ENCODE results near the gene PPM1A.

PPM1A gene

GRCh38 chr14:60211153-60211552 lies 37.9 kb upstream of the PPM1A start:
- TF ChIP-seq SNAI2 (CRISPR knock-in tag; IDR thresholded peaks at IDR 0.05), result no peak
- TF ChIP-seq ZNF8 (CRISPR knock-in tag; IDR thresholded peaks at IDR 0.05), result no peak
- no peak for TF ChIP-seq TSHZ2 (CRISPR knock-in tag; IDR thresholded peaks at IDR 0.05)
- no peak for TF ChIP-seq ZC3H10 (CRISPR knock-in tag; IDR thresholded peaks at IDR 0.05)
- TF ChIP-seq CREB5 (CRISPR knock-in tag; IDR thresholded peaks at IDR 0.05; ENCODE audit: low read depth), result no peak
- TF ChIP-seq BACH2 (CRISPR knock-in tag; IDR thresholded peaks at IDR 0.05; ENCODE audit: borderline replicate concordance), result no peak
- TF ChIP-seq PPARA (CRISPR knock-in tag; IDR thresholded peaks at IDR 0.05; ENCODE audit: borderline replicate concordance), result no peak
- TF ChIP-seq POU6F1 (CRISPR knock-in tag; IDR thresholded peaks at IDR 0.05; ENCODE audit: borderline replicate concordance, low read depth), result no peak
- TF ChIP-seq ESRRG (CRISPR knock-in tag; IDR thresholded peaks at IDR 0.05), result no peak
- TF ChIP-seq TCF4 (CRISPR knock-in tag; IDR thresholded peaks at IDR 0.05; ENCODE audit: borderline replicate concordance), result no peak
- TF ChIP-seq TOX (CRISPR knock-in tag; IDR thresholded peaks at IDR 0.05; ENCODE audit: borderline replicate concordance), result no peak
- no peak for TF ChIP-seq RARB (CRISPR knock-in tag; IDR thresholded peaks at IDR 0.05)
- TF ChIP-seq ISL1 (CRISPR knock-in tag; IDR thresholded peaks at IDR 0.05), result no peak
- TF ChIP-seq ZFP3 (CRISPR knock-in tag; IDR thresholded peaks at IDR 0.05), result no peak
- no peak for ATAC-seq

- no peak for TF ChIP-seq ZFP3 (CRISPR knock-in tag; IDR thresholded peaks at IDR 0.05)
- no peak for TF ChIP-seq TOX (CRISPR knock-in tag; IDR thresholded peaks at IDR 0.05; ENCODE audit: borderline replicate concordance)
- no peak for TF ChIP-seq ISL1 (CRISPR knock-in tag; IDR thresholded peaks at IDR 0.05)
- no peak for TF ChIP-seq ARNTL (CRISPR knock-in tag; IDR thresholded peaks at IDR 0.05; ENCODE audit: borderline replicate concordance, low read depth)
- TF ChIP-seq ZNF565 (CRISPR knock-in tag; conservative IDR thresholded peaks at IDR 0.05; ENCODE audit: low read depth), result no peak
- TF ChIP-seq ZFP30 (CRISPR knock-in tag; IDR thresholded peaks at IDR 0.05), result no peak
- TF ChIP-seq CREB5 (CRISPR knock-in tag; IDR thresholded peaks at IDR 0.05; ENCODE audit: low read depth), result no peak
- no peak for TF ChIP-seq CSRNP3 (CRISPR knock-in tag; IDR thresholded peaks at IDR 0.05)
- TF ChIP-seq PPARA (CRISPR knock-in tag; IDR thresholded peaks at IDR 0.05; ENCODE audit: borderline replicate concordance), result no peak
- no peak for TF ChIP-seq RARB (CRISPR knock-in tag; IDR thresholded peaks at IDR 0.05)
- TF ChIP-seq TSHZ2 (CRISPR knock-in tag; IDR thresholded peaks at IDR 0.05), result no peak
- TF ChIP-seq ESRRG (CRISPR knock-in tag; IDR thresholded peaks at IDR 0.05), result no peak
- TF ChIP-seq ZNF70 (CRISPR knock-in tag; IDR thresholded peaks at IDR 0.05), result no peak
- TF ChIP-seq BACH2 (CRISPR knock-in tag; IDR thresholded peaks at IDR 0.05; ENCODE audit: borderline replicate concordance), result no peak
- no peak for TF ChIP-seq CSDC2 (CRISPR knock-in tag; IDR thresholded peaks at IDR 0.05)
- no peak for TF ChIP-seq TCF4 (CRISPR knock-in tag; IDR thresholded peaks at IDR 0.05; ENCODE audit: borderline replicate concordance)
- no peak for TF ChIP-seq POU6F1 (CRISPR knock-in tag; IDR thresholded peaks at IDR 0.05; ENCODE audit: borderline replicate concordance, low read depth)
- TF ChIP-seq PATZ1 (CRISPR knock-in tag; IDR thresholded peaks at IDR 0.05; ENCODE audit: borderline replicate concordance), result no peak
- no peak for ATAC-seq
Observed at GRCh38 chr14:60212503-60213371, 36.3 kb upstream of the PPM1A start.

Data from SK-N-SH treated with all-trans-retinoic acid at 6 μM for 48 hours (cell line).